Iris pigment epithelial cell (primary cell): Measurements from ENCODE around the gene HSP90AA1.
"Not testable (repeated sequence)": the region's sequence is repeated elsewhere in the genome, so short reads cannot be mapped to it uniquely, and the experiment has no call there.

Experiments
- DNase-seq: peaks from one replicate; pipeline ENCODE4 v3.0.0-alpha.2; 2011; ENCODE audit warnings: low read depth

HSP90AA1 gene

DNA sequence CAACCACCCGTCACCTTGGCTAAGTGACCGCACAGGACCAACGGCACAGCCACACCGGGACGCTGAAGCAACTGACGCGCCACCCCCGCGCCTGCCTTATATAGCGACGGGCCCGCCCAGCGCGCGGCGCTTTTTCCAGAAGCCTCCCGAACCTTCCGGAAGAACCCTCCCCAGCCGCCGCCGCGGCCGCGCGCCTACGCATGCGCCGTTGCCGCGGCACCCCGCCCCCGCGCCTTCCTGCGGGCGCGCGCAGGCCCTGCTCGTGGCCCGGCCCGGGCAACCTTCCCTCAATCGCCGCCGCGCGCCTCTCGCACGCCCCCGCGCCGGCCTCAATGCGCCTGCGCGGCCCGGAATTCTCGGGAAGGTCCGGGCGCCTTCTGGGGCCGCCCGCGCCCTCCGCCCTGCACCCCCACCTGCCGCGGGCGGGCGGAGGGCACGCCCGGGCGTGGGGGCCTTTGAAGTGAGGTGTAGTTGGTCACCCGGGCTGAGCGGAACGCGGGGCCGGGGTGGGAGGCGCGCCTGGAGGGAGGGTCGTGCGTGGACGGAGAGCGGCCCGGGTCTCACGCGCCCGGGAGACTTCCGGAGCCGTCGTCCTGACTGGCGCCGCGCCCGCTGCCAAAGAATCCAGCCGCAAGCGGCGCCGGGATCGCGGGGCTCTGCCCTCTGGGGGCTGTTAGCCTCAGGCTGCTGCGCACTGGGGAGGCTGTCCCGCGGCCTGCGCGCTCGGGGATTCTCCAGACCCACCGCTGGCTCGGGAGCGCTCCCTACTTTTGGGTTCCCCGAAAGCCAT lies at the start of gene HSP90AA1:
HSP90AA1 (minus strand) TSS at position 73 of the 790 bp plus-strand sequence. CDS start 666 bp downstream, outside the sequence.
- peak; percentile 88 for DNase-seq

DNA sequence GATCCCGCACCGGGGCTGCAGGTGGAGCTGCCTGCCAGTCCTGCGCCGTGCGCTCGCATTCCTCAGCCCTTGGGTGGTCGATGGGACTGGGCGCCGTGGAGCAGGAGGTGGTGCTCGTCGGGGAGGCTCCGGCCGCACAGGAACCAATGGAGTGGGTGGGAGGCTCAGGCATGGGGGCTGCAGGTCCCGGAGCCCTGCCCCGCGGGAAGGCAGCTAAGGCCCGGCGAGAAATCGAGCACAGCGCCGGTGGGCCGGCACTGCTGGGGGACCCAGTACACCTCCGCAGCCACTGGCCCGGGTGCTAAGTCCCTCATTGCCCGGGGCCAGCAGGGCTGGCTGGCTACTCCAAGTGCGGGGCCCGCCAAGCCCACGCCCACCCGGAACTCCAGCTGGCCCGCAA lies 48.6 kb upstream of the HSP90AA1 start:
- DNase-seq = not testable (repeated sequence)

DNA sequence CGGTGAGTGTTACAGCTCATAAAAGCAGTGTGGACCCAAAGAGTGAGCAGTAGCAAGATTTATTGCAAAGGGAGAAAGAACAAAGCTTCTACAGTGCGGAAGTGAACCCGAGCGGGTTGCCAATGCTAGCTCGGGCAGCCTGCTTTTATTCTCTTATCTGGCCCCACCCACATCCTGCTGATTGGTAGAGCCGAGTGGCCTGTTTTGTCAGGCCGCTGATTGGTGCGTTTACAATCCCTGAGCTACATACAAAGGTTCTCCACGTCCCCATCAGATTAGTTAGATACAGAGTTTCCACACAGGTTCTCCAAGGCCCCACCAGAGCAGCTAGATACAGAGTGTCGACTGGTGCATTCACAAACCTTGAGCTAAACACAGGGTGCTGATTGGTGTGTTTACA lies 47.9 kb upstream of the HSP90AA1 start:
- not testable (repeated sequence) for DNase-seq

DNA sequence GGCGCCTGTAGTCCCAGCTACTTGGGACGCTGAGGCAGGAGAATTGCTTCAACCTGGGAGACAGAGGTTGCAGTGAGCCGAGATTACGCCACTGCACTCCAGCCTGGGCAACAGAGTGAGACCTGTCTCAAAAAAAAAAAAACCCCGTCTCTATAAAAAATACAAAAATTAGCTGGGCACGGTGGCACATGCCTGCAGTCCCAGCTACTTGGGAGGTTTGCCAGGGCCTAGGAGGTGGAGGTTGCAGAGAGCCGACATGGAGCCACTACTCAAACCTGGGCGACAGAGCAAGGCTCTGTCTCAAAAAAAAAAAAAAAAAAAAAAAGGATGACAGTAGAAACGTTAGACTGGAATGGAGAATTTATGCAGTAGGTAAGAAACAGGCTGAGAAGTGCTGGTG lies 47.2 kb upstream of the HSP90AA1 start:
- not testable (repeated sequence) for DNase-seq

DNA sequence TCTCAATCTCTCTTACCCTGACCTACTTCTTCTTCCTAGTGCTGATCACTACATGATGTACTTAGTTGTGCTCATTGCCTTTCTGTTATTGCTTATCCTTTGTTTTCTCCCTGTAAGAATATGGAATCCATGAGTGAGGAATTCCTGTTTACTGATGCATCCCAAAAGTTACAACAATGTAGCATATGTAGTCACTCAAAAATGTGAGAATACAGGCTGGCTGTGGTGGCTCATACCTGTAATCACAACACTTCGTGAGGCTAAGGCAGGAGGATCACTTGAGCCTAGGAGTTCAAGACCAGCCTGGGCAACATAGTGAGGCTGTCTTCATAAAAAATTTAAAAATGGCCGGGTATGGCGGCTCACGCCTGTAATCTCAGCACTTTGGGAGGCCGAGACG lies 44.9 kb upstream of the HSP90AA1 start:
- no peak for DNase-seq

DNA sequence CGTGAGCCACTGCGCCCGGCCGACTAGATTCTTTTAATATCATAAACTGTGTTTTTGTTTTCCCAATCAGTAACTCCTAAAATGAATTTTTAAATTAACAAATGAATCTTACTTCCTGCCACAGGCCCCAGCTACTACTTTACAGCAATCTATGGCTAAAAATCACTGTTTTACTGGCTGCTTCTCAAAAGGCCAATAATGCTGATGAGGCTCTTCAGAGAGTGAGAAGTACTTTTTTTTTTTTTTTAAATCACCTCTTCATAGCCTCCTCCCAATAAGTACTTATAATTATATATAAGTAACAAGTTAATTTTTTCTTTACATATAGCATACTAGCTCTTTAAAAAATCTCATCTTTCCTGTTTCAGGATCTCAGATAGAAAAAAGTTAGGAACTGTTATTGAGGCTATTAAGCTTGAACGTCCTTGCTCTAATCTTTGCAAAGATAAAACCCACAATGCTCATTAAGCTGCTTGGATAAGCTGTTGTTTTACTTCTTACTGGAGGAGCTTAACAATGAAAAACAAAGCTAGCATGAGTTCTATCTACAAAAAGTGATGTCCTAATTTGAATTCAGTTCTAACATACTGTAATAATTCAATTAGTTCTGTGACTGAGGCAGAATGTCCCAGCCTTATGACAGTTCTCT lies 40.1 kb upstream of the HSP90AA1 start:
- DNase-seq = no peak

DNA sequence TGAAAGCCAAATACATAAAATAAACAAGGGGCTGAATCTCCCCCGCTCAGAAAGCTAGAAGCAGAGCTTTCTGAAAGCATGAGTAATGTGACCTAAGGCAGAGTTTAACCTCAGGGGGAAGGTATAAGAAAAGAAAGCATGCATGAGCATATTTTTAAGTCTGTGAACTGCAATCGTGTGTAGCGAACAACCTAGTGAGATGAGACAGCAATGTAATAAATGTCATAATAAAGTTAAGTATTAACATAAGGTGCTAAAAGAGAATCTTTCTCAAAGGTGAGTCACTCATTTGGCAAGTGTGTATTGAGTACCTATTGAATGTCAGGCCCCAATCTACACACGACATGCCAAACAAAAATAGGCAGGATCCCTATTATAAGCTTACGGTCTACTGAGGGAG lies 38.7 kb upstream of the HSP90AA1 start:
- DNase-seq = peak; percentile 7

DNA sequence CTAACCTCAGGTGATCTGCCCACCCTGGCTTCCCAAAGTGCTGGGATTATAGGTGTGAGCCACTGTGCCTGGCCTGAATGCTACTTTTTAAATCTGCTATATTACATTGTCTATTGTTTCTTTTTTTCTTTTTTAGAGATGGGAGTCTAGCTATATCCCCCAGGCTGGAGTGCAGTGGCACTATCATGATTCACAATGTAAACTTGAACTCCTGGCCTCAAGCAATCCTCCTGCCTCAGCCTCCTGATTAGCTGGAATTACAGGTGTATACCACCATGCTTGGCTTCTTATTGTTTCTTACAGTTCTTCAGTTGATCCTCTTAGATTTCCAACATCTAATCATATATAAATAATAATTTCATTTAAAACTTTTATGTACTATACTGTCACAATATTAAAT lies 37.6 kb upstream of the HSP90AA1 start:
- no peak for DNase-seq

DNA sequence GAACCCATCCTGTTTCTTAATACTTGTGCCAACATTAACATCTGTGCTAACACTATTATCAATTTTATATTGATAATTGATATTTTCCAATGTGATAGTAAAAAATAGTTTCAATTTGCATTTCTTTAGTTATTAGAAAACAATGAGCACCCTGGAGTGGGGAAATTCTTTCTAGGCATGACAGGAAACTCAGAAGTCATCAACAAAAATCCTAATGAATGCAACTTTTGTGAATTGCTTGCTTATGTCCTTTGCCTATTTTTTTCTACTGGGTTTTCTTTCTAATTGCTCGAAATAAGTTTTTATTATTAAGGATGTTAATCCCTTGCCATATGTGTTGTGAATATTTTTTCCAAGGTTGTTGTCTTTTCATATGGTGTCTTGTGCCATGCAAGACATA lies 34.7 kb upstream of the HSP90AA1 start:
- DNase-seq = no peak

DNA sequence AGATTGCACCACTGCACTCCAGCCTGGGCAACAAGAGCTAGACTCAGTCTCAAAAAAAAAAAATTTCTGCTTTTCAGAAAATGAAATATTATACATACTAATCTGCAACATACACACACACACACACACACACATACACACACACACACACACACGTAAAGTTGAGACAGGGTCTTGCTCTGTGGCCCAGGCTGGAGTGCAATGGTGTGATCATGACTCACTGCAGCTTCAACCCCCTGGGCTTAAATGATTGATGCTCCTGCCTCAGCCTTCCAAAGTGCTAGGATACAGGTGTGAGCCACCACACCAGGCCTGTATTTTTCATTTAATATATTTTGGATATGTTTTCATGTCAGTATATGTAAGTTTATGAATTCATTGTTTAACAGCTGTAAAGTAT lies 34.0 kb upstream of the HSP90AA1 start:
- no peak for DNase-seq

DNA sequence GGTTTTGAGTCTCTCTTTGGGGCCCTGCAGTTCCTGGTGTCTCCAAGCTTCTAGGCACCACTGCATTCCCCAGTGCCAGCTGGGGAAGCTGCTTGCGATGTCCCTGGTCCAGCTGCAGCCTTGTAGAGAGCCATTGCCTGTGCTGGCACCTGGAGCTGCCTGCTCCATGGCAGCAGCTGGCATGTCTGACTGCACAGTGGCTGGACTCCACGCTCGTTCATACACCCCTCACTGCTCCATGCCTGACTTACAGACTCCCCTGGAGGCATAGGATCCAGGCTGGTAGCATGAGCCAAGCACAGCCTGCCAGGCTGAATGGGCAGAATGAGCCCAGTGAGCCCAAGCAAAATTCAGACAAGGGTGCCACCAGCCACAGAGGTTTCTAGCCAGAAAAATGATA lies 31.0 kb upstream of the HSP90AA1 start:
- DNase-seq = no peak

DNA sequence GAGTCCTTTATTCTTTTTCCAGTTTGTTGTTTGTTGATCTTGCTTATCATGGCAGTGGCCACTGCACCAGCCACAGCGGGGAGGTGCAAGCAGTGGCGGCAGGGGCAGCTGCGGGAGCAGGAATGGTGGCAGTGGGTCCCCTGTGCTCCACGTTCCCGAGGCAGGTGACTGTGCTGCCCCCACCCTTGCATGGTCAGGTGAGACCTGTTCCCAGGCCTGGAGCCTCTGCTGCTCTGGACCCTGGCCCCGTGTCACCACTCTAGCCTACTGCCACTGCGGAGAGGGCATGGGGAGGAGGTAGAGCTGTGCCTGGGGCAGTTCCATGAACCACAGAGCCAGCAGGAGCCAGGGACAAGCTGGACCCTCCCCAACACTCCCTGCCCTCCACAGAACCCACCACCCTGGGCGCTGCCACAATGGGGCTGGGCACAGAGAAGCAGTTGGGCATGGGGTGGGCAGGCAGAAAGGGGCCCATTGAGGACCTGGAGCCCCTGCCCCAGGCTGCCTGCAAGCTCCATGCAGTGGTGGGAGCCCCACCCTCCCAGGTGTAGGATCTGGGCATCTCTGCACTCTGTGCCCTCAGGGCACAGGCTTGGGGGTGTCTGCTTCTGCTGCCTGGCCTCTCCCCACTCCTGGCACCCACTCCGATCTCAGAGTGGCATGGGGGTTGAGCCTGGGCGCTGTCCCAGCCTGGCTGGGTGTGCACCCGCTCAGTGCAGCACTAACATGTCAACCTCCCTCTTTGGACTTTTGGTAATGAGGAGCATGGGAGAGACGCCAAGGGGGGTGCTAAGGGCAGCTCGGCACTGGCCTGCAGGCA lies 29.7 kb upstream of the HSP90AA1 start:
- no peak for DNase-seq

DNA sequence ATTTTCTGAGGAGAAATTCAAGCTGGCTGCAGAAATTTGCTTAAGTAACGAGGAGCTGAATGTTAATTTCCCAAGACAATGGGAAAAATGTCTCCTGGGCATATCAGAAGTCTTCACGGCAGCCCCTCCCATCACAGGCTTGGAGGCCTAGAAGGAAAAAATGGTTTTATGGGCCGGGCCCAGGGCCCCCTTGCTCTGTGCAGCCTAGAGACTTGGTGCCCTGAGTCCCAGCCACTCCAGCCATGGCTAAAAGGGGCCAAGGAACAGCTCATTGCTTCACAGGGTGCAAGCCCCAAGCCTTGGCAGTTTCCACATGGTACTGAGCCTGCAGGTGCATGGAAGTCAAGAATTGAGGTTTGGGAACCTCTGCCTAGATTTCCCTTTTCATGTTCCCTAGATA lies 24.3 kb upstream of the HSP90AA1 start:
- DNase-seq = no peak

DNA sequence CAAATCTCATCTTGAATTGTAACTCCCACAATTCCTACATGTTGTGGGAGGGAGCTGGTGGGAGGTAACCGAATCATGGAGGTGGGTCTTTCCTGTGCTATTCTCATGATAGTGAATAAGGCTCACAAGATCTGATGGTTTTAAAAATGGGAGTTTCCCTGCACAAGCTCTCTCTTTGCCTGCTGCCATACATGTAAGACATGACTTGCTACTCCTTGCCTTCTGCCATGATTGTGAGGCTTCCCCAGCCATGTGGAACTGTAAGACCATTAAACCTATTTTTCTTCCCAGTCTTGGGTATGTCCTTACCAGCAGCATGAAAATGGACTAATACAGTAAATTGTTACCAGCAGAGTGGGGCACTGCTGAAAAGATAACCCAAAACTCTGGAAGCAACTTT lies 22.5 kb upstream of the HSP90AA1 start:
- DNase-seq = not testable (repeated sequence)

DNA sequence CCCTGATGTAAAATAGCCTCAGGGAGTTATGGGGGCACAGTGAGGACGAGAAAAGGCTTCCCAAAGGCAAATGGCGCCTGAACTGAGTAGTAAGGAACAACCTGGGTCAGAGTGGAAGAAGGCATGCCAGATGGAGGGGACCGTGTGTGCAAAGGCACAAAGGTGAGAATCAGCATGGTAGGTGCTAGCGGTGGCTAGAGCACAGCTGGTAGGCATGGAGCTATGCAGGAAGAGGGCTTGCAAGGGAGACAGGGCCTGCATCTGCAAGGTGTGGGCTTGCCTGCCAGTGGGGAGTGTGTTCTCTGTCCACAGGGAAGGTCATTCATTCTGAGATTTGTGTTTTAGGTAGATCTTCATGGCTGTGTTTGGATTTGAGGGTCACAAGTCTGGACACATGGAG lies 18.5 kb upstream of the HSP90AA1 start:
- no peak for DNase-seq

DNA sequence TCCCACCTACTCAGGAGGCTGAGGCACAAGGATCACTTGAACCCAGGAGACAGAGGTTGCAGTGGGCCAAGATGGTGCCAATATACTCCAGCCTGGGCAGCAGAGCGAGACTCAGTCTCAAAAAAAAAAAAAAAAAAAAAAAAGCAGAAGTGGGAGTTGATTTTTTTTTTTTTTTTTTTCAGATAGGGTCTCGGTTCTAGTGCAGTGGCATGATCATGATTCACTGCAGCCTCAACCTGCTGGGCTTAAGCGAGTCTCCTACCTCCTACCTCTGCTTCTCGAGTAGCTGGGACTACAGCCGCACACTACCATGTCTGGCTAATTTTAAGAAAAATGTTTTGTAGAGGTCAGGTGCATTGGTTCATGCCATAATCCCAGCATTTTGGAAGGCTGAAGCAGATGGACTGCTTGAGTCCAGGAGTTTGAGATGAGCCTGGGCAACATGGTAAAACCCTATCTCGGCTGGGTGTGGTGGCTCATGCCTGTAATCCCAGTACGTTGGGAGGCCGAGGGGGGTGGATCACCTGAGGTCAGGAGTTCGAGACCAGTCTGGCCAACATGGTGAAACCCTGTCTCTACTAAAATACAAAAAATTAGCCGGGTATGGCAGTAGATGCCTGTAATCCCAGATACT lies 16.3 kb upstream of the HSP90AA1 start:
- DNase-seq = no peak

DNA sequence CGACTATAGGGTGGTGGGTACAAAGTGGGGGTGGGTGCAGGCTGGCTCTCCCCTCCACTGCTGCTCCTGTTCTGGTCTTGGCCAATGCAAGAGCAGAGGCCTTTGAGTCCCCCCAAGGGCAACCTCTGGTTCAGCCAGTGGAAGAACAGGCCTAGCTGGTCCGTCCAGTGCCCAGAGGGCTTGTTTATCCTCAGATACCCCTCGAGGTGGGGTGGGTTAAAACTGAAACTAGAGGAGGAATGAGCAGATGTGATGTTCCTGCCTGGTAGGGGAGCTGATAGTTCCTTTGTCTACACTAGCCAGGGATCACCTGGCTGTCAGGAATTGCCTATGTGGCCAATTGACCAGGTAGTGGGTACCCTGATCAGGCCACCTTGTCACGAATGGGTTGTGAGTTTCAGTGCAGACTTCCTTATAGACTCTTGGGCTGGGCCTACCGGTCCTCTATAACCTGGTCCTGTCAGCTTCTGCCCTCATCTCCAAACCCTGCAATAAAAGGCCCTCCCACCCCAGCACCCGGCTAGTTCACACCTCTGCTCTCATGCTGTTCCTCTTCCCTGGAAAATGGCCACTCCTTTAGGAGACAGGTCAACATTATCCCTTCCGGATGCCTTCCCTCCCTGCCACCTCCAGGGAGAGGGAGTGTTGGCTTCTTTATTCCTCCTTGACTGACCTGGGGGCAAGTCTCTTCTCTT lies 10.7 kb upstream of the HSP90AA1 start:
- DNase-seq = no peak

DNA sequence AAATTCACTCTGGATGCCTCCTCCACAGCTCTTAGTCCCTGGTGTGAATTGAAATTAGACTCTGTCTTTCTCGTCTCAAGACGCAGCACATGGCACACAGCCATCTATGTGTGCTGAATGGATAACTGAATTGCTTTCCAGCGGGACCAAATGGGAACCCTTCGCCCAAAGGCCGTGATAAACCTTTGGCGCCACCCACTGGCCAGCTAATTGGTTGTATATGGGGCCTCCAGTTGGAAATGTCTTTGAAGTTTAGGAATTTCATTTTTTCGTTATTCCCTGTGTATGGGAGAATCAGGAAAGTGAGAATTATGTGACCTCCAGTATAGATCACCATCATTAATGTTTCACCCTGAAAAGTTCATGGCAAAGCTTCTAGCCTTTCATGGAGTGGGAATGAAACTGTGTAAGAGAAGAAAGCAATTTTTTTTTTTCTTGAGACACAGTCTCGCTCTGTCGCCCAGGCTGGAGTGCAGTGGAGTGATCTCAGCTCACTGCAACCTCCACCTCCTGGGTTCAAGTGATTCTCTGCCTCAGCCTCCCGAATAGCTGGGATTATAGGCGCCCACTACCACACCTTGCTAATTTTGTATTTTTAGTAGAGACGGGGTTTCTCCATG lies 9.8 kb upstream of the HSP90AA1 start:
- peak; percentile 71 for DNase-seq

DNA sequence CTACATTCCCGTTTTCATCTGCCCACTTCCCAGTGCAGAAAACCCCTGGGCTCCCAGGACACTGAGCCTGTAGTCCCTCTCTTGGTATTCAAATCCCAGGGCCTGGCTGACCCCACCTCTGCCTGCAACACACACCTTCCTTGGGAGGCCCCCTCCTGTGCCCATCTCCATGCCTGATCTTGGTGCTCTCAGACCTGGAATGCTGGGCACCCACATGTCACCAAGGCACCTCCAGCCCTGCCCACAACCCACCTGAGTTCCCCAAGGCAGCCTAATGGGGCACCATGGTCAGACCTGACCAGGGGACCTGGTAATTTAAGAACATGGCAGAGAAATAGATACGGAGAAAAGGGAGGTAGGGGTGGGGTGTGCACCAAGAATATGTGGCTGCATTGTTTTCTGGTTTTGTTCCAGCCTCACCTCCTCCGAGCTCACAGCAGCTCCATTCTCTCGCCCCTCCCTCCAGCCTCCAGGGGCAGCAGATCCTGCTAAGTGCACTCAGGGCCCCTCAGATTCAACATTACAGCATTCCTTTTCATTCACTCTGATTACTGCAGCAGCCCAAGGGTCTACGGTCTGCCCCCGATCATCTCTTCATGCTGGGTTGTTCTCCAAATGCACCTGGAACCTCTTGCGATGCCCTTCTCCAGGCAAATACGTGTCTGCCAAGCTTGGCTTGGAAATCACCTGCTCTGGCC lies 9.2 kb upstream of the HSP90AA1 start:
- no peak for DNase-seq

DNA sequence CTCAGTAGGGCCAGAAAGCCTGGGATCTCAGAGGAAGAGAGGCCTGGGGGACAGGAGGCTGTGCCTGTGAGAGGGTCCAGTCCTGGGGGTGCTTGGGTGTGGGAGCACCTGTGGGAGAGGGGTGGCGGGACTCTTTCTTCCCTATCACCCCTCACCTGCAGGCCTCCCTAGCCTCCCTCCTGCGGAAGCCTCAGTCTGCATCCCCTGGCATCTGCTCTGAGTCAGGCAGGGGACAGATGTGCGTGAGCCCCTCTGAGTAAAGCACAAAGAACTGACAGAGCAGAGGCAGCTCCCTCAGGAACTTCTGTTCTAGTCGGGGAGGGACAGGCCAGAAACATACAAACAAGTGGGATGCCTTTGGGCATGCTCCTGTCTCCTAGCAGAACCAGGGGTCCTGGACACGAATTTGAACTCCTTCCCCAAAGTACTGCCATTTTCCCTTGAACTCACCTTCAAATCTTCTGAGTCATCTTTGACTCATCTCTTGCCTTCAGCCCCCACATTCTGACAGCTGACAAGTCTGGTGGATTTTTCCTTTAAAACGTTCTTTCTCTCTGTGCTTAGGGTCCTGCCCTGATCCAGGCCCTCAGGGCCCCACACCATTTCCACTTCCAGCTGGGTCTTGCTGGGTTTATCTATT lies 8.5 kb upstream of the HSP90AA1 start:
- peak; percentile 57 for DNase-seq
